ENCODE data around the gene SPPL2B. TPM values are rescaled to one million over a fixed set of nuclear protein-coding genes. Genes with fewer than 3 reads are reported as not detected.
A peak's percentile ranks its signal among the peaks of the same experiment; 100 is the strongest.

The SPPL2B gene
- total RNA-seq, 6 experiments from 2014 or later: 11.8 to 39.8 (median 26.5) TPM

DNA sequence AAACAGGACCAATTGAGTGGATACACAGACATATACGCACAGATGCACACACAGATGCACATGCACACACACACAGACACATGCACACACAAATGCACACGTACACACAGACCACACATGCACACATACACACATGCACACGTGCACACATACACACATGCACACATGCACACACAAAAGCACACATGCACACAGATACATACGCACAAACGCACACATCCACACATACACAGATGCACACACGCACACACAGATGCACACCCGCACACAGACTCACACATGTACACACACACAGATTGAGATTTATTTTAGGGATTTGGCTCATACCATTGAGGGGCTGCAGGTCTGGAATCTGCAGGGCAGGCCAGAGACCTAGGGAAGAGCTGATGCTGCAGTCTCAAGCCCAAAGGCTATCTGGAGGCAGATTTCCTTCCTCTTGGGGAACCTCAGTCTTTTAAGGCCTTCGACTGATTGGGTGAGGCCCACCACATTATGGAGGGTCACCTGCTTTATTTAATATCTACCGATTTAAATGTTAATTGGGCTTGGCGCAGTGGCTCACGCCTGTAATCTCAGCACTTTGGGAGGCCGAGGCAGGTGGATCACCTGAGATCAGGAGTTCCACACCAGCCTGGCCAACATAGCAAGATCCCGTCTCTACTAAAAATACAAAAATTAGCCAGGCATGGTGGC is 54.2 kb downstream of the SPPL2B start:
- WGBS (ENCODE audit: insufficient coverage, low coverage, low lambda C conversion rate, missing lambda C conversion rate): 71% methylated on average over 8 of the region's 13 CpGs
- no peaks in the 10 kb centered on the region for H3K27me3 ChIP-seq
- H3K36me3 ChIP-seq: no peaks in the 10 kb centered on the region
- no peak for DNase-seq
- no peak for ATAC-seq
- no peak overlapping the region for H3K27ac ChIP-seq
- no peak for TF ChIP-seq POLR2A (IDR thresholded peaks at IDR 0.05)
- TF ChIP-seq, protein P1, sequence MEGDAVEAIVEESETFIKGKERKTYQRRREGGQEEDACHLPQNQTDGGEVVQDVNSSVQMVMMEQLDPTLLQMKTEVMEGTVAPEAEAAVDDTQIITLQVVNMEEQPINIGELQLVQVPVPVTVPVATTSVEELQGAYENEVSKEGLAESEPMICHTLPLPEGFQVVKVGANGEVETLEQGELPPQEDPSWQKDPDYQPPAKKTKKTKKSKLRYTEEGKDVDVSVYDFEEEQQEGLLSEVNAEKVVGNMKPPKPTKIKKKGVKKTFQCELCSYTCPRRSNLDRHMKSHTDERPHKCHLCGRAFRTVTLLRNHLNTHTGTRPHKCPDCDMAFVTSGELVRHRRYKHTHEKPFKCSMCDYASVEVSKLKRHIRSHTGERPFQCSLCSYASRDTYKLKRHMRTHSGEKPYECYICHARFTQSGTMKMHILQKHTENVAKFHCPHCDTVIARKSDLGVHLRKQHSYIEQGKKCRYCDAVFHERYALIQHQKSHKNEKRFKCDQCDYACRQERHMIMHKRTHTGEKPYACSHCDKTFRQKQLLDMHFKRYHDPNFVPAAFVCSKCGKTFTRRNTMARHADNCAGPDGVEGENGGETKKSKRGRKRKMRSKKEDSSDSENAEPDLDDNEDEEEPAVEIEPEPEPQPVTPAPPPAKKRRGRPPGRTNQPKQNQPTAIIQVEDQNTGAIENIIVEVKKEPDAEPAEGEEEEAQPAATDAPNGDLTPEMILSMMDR (IDR thresholded peaks at IDR 0.05): no peak
- H3K4me3 ChIP-seq: no peak overlapping the region
- H3K9me3 ChIP-seq: no peaks in the 10 kb centered on the region
- intact Hi-C loops (cut with DNase I): loop anchor here in 1 of 2 donors (10.0 kb wide), 1 partner anchor 48 kb away; no protein-coding TSS in a partner anchor
- H3K4me1 ChIP-seq: no peaks in the 10 kb centered on the region

DNA sequence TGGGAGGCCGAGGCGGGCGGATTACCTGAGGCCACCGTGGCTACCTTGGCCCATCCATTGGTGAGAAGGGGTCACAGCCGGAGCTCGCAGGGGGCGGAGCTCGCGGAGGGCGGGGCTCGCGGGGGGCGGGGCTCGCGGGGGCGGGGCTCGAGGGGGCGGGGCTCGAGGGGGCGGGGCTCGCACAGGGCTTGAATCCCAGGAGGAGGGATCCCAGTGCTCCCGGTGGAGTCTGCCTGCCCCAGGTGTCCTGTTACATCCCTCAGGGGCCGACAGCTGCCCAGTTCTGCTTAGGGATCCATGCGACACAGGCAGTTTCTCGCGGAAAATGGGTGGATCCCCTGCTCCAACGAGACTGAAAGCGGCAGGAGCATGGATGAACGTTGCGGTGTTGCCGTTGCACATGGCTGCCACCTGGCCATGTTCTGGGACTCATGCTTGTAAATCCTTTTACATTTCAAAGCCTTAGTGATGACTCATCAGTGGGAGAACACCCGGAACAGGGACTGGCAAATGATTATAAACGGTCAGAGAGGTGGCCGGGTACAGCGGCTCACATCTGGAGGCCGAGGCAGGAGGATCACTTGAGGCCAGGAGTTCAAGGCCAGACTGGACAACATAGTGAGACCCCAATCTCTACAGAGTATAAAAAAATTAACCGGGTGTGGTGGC is 56.7 kb downstream of the SPPL2B start:
- Histone ChIP-seq H3K9me3 (no peaks in the 10 kb centered on the region), H3K27me3 (no peaks in the 10 kb centered on the region), H3K4me3 (no peak overlapping the region), H3K27ac (no peak overlapping the region), H3K4me1 (no peaks in the 10 kb centered on the region), H3K36me3 (no peaks in the 10 kb centered on the region)
- TF ChIP-seq, protein P1 (IDR thresholded peaks at IDR 0.05): no peak
- TF ChIP-seq POLR2A (IDR thresholded peaks at IDR 0.05): no peak
- intact Hi-C loops (cut with DNase I): loop anchor here in 1 of 2 donors (10.0 kb wide), 1 partner anchor 50 kb away; no protein-coding TSS in a partner anchor
- ATAC-seq (peak; percentile 56 to 90 (median 82)), DNase-seq (no peak)
- WGBS (ENCODE audit: insufficient coverage, low coverage, low lambda C conversion rate, missing lambda C conversion rate): 42% methylated on average over 12 of the region's 37 CpGs

DNA sequence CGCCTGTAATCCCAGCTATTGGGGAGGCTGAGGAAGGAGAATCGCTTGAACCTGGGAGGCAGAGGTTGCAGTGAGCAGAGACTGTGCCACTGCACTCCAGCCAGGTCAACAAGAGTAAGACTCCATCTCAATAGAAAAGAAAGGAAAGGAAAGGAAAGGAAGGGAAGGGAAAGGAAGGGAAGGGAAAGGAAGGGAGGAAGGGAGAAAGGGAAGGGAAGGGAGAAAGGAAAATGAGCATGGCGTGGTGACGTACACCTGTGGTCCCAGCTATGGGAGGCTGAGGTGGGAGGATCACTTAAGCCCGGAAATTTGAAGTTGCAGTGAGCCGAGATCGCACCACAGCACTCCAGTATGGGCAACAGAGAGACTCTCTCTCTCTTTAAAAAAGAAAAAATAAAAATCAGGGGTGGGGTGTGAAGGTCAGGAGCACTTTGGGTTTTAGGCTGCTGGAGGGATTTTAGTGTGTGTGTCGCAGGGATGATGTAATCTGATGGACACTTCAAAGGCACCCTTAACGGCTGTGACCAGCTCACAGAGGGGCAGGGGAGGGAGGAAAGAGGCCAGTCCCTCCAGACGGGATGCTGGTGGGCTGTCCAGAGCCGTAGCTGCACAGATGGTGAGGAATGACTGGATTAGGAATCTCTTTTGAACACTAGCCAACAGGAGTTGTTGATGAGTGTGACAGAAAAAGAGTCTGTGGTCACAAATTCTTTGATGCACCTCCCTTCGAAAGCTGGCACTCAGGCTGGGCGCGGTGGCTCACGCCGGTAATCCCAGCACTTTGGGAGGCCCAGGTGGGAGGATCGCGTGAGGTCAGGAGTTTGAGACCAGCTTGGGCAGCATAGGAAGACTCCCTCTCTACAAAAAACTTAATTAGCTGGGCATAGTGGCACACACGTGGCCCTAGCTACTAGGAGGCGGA is 59.1 kb downstream of the SPPL2B start:
- no peak for DNase-seq
- 69% methylated on average over 15 of the region's 20 CpGs for WGBS (ENCODE audit: insufficient coverage, low coverage, low lambda C conversion rate, missing lambda C conversion rate)

DNA sequence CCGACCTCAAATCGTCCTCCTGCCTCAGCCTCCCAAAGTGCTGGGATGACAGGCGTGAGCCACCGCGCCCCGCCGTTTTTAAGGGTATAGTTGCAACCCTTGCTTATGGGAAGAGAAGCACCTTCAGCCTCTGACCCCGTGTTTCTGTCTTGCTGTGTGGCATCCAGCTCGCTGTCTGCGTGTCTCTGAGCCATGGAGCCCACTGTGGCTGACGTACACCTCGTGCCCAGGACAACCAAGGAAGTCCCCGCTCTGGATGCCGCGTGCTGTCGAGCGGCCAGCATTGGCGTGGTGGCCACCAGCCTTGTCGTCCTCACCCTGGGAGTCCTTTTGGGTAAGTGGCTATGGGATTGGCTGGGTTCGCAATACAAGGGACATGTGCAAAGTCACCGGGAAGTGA is 61.1 kb downstream of the SPPL2B start:
- no peaks in the 10 kb centered on the region for H3K27me3 ChIP-seq
- TF ChIP-seq, protein P1 (IDR thresholded peaks at IDR 0.05): no peak
- no peak for TF ChIP-seq POLR2A (IDR thresholded peaks at IDR 0.05)
- no peaks in the 10 kb centered on the region for H3K36me3 ChIP-seq
- ATAC-seq: no peak
- DNase-seq: no peak
- H3K9me3 ChIP-seq: no peaks in the 10 kb centered on the region
- H3K27ac ChIP-seq: no peak overlapping the region
- 65% methylated on average over 8 of the region's 21 CpGs for WGBS (ENCODE audit: insufficient coverage, low coverage, low lambda C conversion rate, missing lambda C conversion rate)
- intact Hi-C loops (cut with DNase I): loop anchor here in 1 of 2 donors (10.0 kb wide), 1 partner anchor 55 kb away; no protein-coding TSS in a partner anchor
- H3K4me3 ChIP-seq: no peak overlapping the region
- peaks cover 0 to 3% (median 0%) of the 10 kb centered on the region in 4 donors for H3K4me1 ChIP-seq

More for the DNA sequence above, 59.1 kb downstream of the SPPL2B start:
- Histone ChIP-seq H3K27ac (no peak overlapping the region), H3K9me3 (no peaks in the 10 kb centered on the region), H3K27me3 (no peaks in the 10 kb centered on the region), H3K4me3 (no peak overlapping the region), H3K4me1 (no peaks in the 10 kb centered on the region), H3K36me3 (no peaks in the 10 kb centered on the region)
- ATAC-seq: no peak
- intact Hi-C loops (cut with DNase I): loop anchor here in 1 of 2 donors (10.0 kb wide), 1 partner anchor 53 kb away; no protein-coding TSS in a partner anchor
- TF ChIP-seq POLR2A (IDR thresholded peaks at IDR 0.05): no peak
- TF ChIP-seq, protein P1 (IDR thresholded peaks at IDR 0.05): no peak

Data from right lobe of liver (tissue), 6 donors.